HL-60/S4 treated with phorbol 12-myristate 13-acetate at 8.2 ng/mL for 4 days and 3 days (cell line): Measurements from ENCODE around the gene CLMP.

Experiments
- in situ Hi-C: fragments of 300-500 bp; cut with MboI; formaldehyde crosslinking; loops from 2 replicates; pipeline ENCODE4 v1.15.0; 2022; ENCODE audit warnings: low sequenced_read_pairs

CLMP gene

DNA sequence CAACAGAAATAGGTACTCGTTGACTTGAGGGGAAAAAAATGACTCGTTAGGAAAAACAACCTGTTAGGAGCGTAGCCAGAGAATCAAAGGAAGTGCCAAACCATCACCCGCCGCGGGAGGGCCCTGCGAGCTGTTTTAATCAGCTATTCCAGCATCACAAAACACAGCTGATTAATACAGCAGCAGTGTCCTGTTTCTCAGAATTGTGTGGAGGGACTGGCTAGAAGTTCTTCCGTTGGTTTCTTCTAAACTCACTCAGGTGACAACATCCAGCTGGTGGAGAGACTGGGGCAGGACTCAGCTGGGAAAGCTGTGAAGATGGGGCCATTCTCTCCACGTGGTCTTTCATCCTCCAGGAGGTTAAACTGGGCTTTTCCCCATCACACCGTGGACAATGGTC is 161.2 kb downstream of the CLMP start:
- in situ Hi-C loops, result loop anchor here (25.0 kb wide), 1 partner anchor 397 kb away; no protein-coding TSS in a partner anchor

DNA sequence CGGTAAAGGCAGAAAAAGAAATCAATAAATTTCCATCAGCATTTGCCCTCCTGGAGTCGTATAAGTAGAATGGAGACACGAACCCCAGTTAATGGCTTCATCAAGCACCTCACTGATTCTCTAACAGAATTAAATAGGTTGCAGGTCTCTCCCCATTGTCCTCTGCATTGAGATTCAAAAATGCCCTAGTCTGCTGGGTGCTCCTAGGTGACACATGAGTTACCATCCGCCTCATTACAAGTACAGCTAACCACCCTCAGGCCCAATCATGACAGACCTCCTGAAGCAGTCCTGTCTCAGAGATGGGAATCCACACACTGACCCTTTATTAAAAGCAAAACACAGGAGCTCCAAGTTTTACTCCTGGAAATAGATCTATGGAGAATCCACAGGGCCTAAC is 164.5 kb downstream of the CLMP start:
- in situ Hi-C loops, result loop anchor here (25.0 kb wide), 1 partner anchor 393 kb away; no protein-coding TSS in a partner anchor

DNA sequence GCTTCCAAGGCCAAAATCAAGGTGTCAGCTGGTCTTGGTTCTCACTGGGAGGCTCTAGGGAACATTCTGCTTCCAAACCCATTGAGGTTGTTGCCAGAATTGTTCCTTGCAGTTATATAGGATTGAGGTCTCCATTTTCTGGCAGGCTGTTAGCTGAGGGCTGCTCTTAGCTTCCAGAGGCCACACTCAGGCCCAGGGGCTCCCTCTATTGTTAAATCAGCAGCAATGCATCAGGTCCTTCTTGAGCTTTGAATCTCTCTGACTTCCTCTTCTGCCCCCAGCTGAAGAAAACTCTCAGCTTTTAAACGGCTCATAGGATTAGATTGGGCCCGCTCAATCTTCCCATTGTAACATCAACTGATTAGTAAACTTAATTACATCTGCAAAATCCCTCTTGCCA is 174.1 kb downstream of the CLMP start:
- in situ Hi-C loops, result no loop called here
